Uterus (tissue), 2 donors: ENCODE results near the gene TUNAR.

Experiments used
- POLR2A ChIP-seq, 2 donors: fragments of 450-650 bp; IDR thresholded peaks; one replicate each; pipeline ENCODE4 v1.6.1; 2016; ENCODE audit warnings: antibody characterized with exemption in 2 of 2, mild to moderate bottlenecking in 1 of 2, moderate library complexity in 1 of 2
- TF ChIP-seq, protein P1 (sequence below), 4 experiments: fragments of 200-600 bp in 2 of 4; fragments of 450-650 bp in 2 of 4; sonication (generic) in 2 of 4; IDR thresholded peaks; one replicate each; pipeline ENCODE4 v1.5.1; 2016 to 2019; ENCODE audit warnings: antibody characterized with exemption in 4 of 4, mild to moderate bottlenecking in 2 of 4, moderate library complexity in 1 of 4

DNA sequence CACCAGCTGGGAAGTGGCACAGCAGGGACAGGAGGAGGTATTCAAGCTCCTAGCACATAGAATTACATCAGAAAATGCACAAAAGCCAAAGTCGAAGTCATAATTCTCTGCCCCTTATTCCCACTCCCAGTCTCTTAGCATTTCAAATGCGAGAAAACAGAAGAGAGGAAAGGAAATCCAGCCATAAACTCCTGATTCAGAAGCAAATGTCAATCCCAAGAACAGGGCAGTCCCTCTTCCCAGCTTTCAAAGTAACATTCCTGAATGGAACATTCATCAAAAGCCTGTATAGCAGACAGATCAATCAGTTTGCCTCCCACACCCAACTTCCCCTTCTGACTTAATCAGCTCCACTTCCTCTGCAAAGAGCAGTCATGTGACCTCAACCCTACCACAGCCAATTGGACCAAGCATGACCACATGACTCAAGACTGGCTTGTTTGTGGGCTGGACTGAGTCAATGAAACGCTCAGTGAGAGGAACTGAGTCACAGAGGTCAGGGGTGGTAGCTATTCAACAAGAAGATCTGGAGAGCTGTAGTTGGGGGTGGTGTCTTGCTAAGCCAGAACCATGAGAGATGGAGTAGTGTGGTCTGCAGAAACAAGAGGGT, 41.4 kb upstream of the TUNAR start:
- TF ChIP-seq POLR2A (IDR thresholded peaks at IDR 0.05) = no peak
- TF ChIP-seq, protein P1, sequence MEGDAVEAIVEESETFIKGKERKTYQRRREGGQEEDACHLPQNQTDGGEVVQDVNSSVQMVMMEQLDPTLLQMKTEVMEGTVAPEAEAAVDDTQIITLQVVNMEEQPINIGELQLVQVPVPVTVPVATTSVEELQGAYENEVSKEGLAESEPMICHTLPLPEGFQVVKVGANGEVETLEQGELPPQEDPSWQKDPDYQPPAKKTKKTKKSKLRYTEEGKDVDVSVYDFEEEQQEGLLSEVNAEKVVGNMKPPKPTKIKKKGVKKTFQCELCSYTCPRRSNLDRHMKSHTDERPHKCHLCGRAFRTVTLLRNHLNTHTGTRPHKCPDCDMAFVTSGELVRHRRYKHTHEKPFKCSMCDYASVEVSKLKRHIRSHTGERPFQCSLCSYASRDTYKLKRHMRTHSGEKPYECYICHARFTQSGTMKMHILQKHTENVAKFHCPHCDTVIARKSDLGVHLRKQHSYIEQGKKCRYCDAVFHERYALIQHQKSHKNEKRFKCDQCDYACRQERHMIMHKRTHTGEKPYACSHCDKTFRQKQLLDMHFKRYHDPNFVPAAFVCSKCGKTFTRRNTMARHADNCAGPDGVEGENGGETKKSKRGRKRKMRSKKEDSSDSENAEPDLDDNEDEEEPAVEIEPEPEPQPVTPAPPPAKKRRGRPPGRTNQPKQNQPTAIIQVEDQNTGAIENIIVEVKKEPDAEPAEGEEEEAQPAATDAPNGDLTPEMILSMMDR (IDR thresholded peaks at IDR 0.05) = no peak
